Measurements from ENCODE around the gene COL15A1.

GRCh38 chr9:98896632-98897031 lies 47.1 kb upstream of the COL15A1 start:
- TF ChIP-seq CTCF (IDR thresholded peaks at IDR 0.05 in 8 of 11, conservative IDR thresholded peaks at IDR 0.05 in 3 of 11) (no peak), POLR2A (IDR thresholded peaks at IDR 0.05) (no peak)

Data from spleen (tissue), 7 donors.